Measurements from ENCODE around the gene MYH10.

The MYH10 gene

GRCh38 chr17:8468127-8468526 is 162.4 kb downstream of the MYH10 start:
- H3K36me3 Mint-ChIP-seq (ENCODE audit: low read depth) = peaks cover 41% of the 10 kb centered on the region
- peaks cover 68% of the 10 kb centered on the region for H3K4me1 Mint-ChIP-seq
- H3K9me3 Mint-ChIP-seq = no peaks in the 10 kb centered on the region
- TF ChIP-seq CTCF (IDR thresholded peaks at IDR 0.05; ENCODE audit: unreplicated experiment in 3 of 3) = no peak
- H3K4me3 Mint-ChIP-seq = peak overlapping the region in 1 of 3 experiments; percentile 75
- H3K27ac Mint-ChIP-seq = peak overlapping the region in 2 of 3 experiments; percentile 84 to 90
- H3K27me3 Mint-ChIP-seq (ENCODE audit: low read depth) = peaks cover 4% of the 10 kb centered on the region

GRCh38 chr17:8467527-8467926 is 163.0 kb downstream of the MYH10 start:
- Mint-ChIP-seq H3K27me3 (ENCODE audit: low read depth) (peaks cover 4% of the 10 kb centered on the region), H3K9me3 (no peaks in the 10 kb centered on the region), H3K4me1 (peaks cover 71% of the 10 kb centered on the region), H3K36me3 (ENCODE audit: low read depth) (peaks cover 39% of the 10 kb centered on the region), H3K4me3 (peak overlapping the region in 2 of 3 experiments; percentile 13 to 18), H3K27ac (peak overlapping the region in 2 of 3 experiments; percentile 84 to 90)
- no peak for TF ChIP-seq CTCF (IDR thresholded peaks at IDR 0.05; ENCODE audit: unreplicated experiment in 3 of 3)

GRCh38 chr17:8466873-8467272 is 163.7 kb downstream of the MYH10 start:
- H3K27me3 Mint-ChIP-seq (ENCODE audit: low read depth) = peaks cover 4% of the 10 kb centered on the region
- H3K27ac Mint-ChIP-seq = peak overlapping the region in 2 of 3 experiments; percentile 7 to 84
- H3K4me1 Mint-ChIP-seq = peaks cover 71% of the 10 kb centered on the region
- peaks cover 36% of the 10 kb centered on the region for H3K36me3 Mint-ChIP-seq (ENCODE audit: low read depth)
- TF ChIP-seq CTCF (IDR thresholded peaks at IDR 0.05; ENCODE audit: unreplicated experiment in 3 of 3) = no peak
- peak overlapping the region in 1 of 3 experiments; percentile 42 for H3K4me3 Mint-ChIP-seq
- no peaks in the 10 kb centered on the region for H3K9me3 Mint-ChIP-seq

GRCh38 chr17:8466456-8466855 is 164.1 kb downstream of the MYH10 start:
- no peaks in the 10 kb centered on the region for H3K9me3 Mint-ChIP-seq
- peaks cover 75% of the 10 kb centered on the region for H3K4me1 Mint-ChIP-seq
- H3K27me3 Mint-ChIP-seq (ENCODE audit: low read depth) = peaks cover 4% of the 10 kb centered on the region
- H3K27ac Mint-ChIP-seq = peak overlapping the region in 1 of 3 experiments; percentile 7
- H3K36me3 Mint-ChIP-seq (ENCODE audit: low read depth) = peaks cover 36% of the 10 kb centered on the region
- peak overlapping the region in 1 of 3 experiments; percentile 42 for H3K4me3 Mint-ChIP-seq
- no peak for TF ChIP-seq CTCF (IDR thresholded peaks at IDR 0.05; ENCODE audit: unreplicated experiment in 3 of 3)

GRCh38 chr17:8465759-8466158 is 164.8 kb downstream of the MYH10 start:
- TF ChIP-seq CTCF (IDR thresholded peaks at IDR 0.05; ENCODE audit: unreplicated experiment in 3 of 3) = no peak
- Mint-ChIP-seq H3K27me3 (ENCODE audit: low read depth) (peaks cover 4% of the 10 kb centered on the region), H3K4me3 (peak overlapping the region in 2 of 3 experiments; percentile 70 to 75), H3K36me3 (ENCODE audit: low read depth) (peaks cover 34% of the 10 kb centered on the region), H3K9me3 (no peaks in the 10 kb centered on the region), H3K27ac (peak overlapping the region; percentile 65 to 82 (median 76)), H3K4me1 (peaks cover 70% of the 10 kb centered on the region)

GRCh38 chr17:8465356-8465755 is 165.2 kb downstream of the MYH10 start:
- Mint-ChIP-seq H3K27me3 (ENCODE audit: low read depth) (peaks cover 4% of the 10 kb centered on the region), H3K27ac (peak overlapping the region; percentile 65 to 82 (median 76)), H3K4me1 (peaks cover 68% of the 10 kb centered on the region), H3K4me3 (peak overlapping the region in 2 of 3 experiments; percentile 70 to 75), H3K36me3 (ENCODE audit: low read depth) (peaks cover 34% of the 10 kb centered on the region), H3K9me3 (no peaks in the 10 kb centered on the region)
- TF ChIP-seq CTCF (IDR thresholded peaks at IDR 0.05; ENCODE audit: unreplicated experiment in 3 of 3) = no peak
